Testis (tissue), 3 donors: ENCODE measurements around the gene SPATA6L. TPM values are rescaled to one million over a fixed set of nuclear protein-coding genes. Genes with fewer than 3 reads are reported as not detected.

Source experiments
- DNase-seq: peaks from one replicate; pipeline ENCODE4 v3.0.0-alpha.2; 2019
- H3K27ac ChIP-seq, 2 donors: fragments of 200-600 bp; sonication (generic); one replicate each; pipeline ENCODE4 v1.5.1; 2019
- H3K27me3 ChIP-seq: fragments of 200-600 bp; sonication (generic); one replicate; pipeline ENCODE4 v1.5.1; 2019
- H3K36me3 ChIP-seq: fragments of 200-600 bp; sonication (generic); one replicate; pipeline ENCODE4 v1.5.1; 2017; ENCODE audit warnings: low read depth; ENCODE audit errors: missing control alignments
- H3K4me1 ChIP-seq: fragments of 200-600 bp; sonication (generic); one replicate; pipeline ENCODE4 v1.5.1; 2019
- H3K4me3 ChIP-seq, 2 donors: fragments of 200-600 bp; sonication (generic); one replicate each; pipeline ENCODE4 v1.5.1; 2017 to 2019
- H3K9me3 ChIP-seq: fragments of 200-600 bp; sonication (generic); one replicate; pipeline ENCODE4 v1.5.1; 2017
- POLR2A ChIP-seq: fragments of 450-650 bp; IDR thresholded peaks from one replicate; pipeline ENCODE4 v1.6.1; 2017; ENCODE audit warnings: antibody characterized with exemption, mild to moderate bottlenecking, moderate library complexity
- WGBS, 2 donors: methylation state at CpG; one replicate each; pipeline ENCODE4 v1.1.5; 2018; 5-methylcytosine and 5-hydroxymethylcytosine counted together
- intact Hi-C: fragments of 100-400 bp; cut with DNase I; formaldehyde crosslinking; loops from one replicate; pipeline ENCODE4 v1.15.1; 2023; ENCODE audit warnings: low total_unique reads
- polyA plus RNA-seq: library from polyadenylated mRNA; stranded (reverse); fragments of 350-450 nt; fragmentation: Illumina TruSeq; extraction: RNeasy Lipid Tissue Mini Kit (QIAGEN cat#74804); gene quantifications from one replicate; pipeline ENCODE4 v1.2.3, GENCODE V29; 2014; ENCODE audit warnings: low read depth, low replicate concordance; ENCODE audit not compliant: insufficient read depth
- total RNA-seq, 2 donors: library from RNA; depleted of rRNA; stranded (reverse); fragments of >200 nt; gene quantifications; one replicate each; pipeline ENCODE4 v1.2.3, GENCODE V29; 2016
- TF ChIP-seq, protein P1 (sequence below), 3 experiments: fragments of 450-650 bp in 2 of 3; fragments of 200-600 bp in 1 of 3; sonication (generic) in 1 of 3; IDR thresholded peaks; one replicate each; pipeline ENCODE4 v1.5.1; 2016 to 2019; ENCODE audit warnings: antibody characterized with exemption in 3 of 3, mild to moderate bottlenecking in 2 of 3, moderate library complexity in 1 of 3

The SPATA6L gene
- total and polyA plus RNA-seq, 3 donors from 2014 or later, result 12.8 to 42.3 (median 27.5) TPM

DNA sequence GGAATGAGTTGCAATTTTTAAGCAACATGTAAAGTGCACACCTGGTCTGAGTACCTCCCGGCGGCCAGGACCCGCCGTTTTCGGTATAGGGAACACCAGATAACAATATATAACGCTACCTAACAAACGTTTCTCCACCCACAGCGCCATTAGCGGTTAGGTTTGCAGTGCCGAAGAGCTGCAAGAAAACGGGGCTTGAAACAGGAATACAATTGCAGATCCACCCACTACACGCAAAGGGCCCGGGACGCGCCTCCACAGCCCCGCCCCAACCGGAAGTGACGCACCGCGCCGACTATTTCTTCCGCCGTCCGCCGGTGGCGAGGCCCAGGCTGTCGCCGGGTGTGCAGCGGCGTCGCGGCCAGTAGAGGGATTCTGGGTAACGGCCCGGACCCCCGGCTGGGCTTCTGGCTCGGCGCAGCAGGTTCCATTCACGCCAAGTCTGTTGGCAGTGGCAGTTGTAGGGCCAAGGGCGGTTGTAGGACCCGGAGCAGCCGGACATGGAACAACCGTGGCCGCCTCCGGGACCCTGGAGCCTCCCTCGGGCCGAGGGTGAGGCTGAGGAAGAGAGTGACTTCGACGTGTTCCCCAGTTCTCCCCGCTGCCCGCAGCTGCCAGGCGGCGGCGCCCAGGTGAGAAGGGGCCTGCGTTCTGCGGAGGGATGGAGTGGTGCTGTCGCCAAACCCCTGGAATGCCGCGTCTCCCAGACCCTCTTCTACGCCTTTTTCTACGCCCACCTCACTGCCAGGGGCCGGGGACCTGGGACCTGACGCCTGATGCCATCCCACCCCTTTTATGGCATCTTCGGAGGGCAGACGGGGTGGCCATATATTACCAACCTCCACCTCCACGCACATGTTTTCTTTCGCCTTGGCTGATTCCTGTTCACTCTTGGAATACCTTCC, 13.2 kb upstream of the SPATA6L start, which contains the start of gene CDC37L1:
TSS of gene CDC37L1 (plus strand) at position 302 of the 905 bp plus-strand sequence. CDS start at position 501, 199 bp downstream.
- Histone ChIP-seq H3K9me3 (no peaks in the 10 kb centered on the region), H3K4me1 (peaks cover 15% of the 10 kb centered on the region), H3K27me3 (no peaks in the 10 kb centered on the region), H3K4me3 (peak within 1 kb of the TSS; percentile 93 to 95), H3K27ac (peak within 1 kb of the TSS; percentile 98), H3K36me3 (no peaks in the 10 kb centered on the region)
- peak; percentile 98 for DNase-seq
- 0% methylated on average over 19 to 66 of the region's 66 CpGs for WGBS, 2 donors
- intact Hi-C loops, result no loop called here
- peak; percentile 94 for TF ChIP-seq POLR2A
- TF ChIP-seq, protein P1, sequence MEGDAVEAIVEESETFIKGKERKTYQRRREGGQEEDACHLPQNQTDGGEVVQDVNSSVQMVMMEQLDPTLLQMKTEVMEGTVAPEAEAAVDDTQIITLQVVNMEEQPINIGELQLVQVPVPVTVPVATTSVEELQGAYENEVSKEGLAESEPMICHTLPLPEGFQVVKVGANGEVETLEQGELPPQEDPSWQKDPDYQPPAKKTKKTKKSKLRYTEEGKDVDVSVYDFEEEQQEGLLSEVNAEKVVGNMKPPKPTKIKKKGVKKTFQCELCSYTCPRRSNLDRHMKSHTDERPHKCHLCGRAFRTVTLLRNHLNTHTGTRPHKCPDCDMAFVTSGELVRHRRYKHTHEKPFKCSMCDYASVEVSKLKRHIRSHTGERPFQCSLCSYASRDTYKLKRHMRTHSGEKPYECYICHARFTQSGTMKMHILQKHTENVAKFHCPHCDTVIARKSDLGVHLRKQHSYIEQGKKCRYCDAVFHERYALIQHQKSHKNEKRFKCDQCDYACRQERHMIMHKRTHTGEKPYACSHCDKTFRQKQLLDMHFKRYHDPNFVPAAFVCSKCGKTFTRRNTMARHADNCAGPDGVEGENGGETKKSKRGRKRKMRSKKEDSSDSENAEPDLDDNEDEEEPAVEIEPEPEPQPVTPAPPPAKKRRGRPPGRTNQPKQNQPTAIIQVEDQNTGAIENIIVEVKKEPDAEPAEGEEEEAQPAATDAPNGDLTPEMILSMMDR (IDR thresholded peaks at IDR 0.05), result peak; percentile 44 to 75 (median 67)

DNA sequence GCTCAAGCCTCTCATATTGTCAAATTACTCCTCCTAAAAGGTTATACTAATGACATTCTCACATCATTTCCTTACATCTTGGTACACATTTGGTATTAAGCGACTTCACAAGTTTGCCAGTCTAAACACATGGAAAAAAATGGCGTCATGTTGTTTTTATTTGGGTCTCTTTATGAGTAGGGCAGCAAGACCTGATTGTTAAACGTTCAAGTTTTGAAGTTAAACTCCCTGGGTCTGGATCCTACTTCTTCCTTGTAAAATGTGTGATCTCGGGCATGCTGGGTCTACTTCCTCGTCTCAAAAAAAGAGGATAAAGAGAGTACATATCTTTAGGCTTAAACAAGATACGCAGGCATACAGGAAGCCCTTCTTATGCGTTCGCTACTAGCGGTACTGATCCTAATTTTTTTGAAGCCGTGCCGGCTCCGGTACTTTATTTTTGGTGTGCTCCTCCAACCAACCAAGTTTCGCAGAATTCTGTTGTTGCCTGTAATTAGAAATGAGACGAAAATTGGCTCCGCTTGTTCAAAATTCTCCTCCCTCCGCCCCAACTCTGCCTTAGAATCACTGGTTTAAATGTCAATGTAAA, 12.5 kb upstream of the SPATA6L start:
- intact Hi-C loops, result no loop called here
- Histone ChIP-seq H3K4me3 (peak overlapping the region; percentile 93 to 95), H3K36me3 (no peaks in the 10 kb centered on the region), H3K4me1 (peaks cover 11% of the 10 kb centered on the region), H3K27ac (peak overlapping the region; percentile 98), H3K9me3 (no peaks in the 10 kb centered on the region), H3K27me3 (no peaks in the 10 kb centered on the region)
- no peak for TF ChIP-seq POLR2A
- TF ChIP-seq, protein P1 (IDR thresholded peaks at IDR 0.05), result no peak
- no peak for DNase-seq
- WGBS, 2 donors, result 0% methylated on average over 16 of the region's 16 CpGs

DNA sequence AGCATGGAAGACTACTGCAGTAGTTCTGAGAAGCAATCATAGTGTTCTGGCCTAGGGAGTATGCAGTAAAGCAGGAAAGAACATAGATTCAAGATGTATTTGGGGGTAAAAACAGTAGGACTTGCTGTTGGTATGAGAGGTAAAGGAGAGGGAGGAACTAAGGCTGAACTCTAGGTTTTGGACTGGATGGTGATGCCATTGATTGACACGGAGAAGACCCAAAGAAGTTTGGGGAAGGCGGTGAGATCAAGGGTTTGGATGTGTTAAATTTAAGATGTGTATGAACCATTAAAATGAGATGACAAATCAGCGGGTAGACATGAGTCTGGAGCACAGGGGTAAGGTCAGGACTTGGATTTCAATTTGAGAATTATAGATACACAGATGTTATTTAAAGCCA, 11.1 kb upstream of the SPATA6L start:
- H3K27ac ChIP-seq, result no peak overlapping the region
- no peaks in the 10 kb centered on the region for H3K36me3 ChIP-seq
- DNase-seq, result no peak
- intact Hi-C loops, result no loop called here
- WGBS, 2 donors, result 85% methylated on average over 3 of the region's 3 CpGs
- no peak overlapping the region for H3K4me3 ChIP-seq
- peaks cover 11% of the 10 kb centered on the region for H3K4me1 ChIP-seq
- H3K9me3 ChIP-seq, result no peaks in the 10 kb centered on the region
- TF ChIP-seq, protein P1 (IDR thresholded peaks at IDR 0.05), result no peak
- no peak for TF ChIP-seq POLR2A
- H3K27me3 ChIP-seq, result no peaks in the 10 kb centered on the region

DNA sequence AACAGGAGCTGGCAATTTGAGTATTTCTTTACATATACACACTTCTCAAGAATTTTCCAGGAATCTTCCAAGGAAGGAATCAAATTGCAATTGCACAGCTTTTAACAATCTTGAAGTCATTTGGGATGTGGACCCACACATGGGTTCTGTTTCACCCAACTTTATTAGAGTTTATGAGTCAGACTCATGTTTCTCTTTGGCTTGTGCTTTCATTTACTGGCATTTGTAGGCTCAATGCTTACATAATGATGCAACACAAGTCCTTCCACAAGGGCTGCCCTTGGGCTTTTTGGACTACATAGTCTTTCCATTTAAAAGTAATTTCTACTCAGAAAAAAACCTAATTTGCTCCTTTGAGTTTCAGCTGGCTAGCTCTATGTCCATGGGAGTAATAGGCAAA, 8.5 kb upstream of the SPATA6L start:
- intact Hi-C loops, result no loop called here
- Histone ChIP-seq H3K9me3 (no peaks in the 10 kb centered on the region), H3K4me1 (peaks cover 4% of the 10 kb centered on the region), H3K27me3 (no peaks in the 10 kb centered on the region), H3K27ac (no peak overlapping the region), H3K4me3 (no peak overlapping the region), H3K36me3 (no peaks in the 10 kb centered on the region)
- DNase-seq, result no peak
- TF ChIP-seq POLR2A, result no peak
- TF ChIP-seq, protein P1 (IDR thresholded peaks at IDR 0.05), result no peak
